ENCODE data around the gene PARD3. TPM values are rescaled to one million over a fixed set of nuclear protein-coding genes. Genes with fewer than 3 reads are reported as not detected.
"Not testable (repeated sequence)": the region's sequence is repeated elsewhere in the genome, so short reads cannot be mapped to it uniquely, and the experiment has no call there.

PARD3 gene
- total and polyA plus RNA-seq, 2 donors (not counting 3 experiments of a cell fraction or from before 2014, with no cell fraction given): 7.3 to 24.1 TPM

GRCh38 chr10:34074051-34074450 is 741.0 kb downstream of the PARD3 start:
- peaks cover 0 to 2% of the 10 kb centered on the region in 2 experiments for H3K27me3 ChIP-seq (ENCODE audit: control insufficient read depth in 2 of 2, insufficient read depth in 2 of 2, low read length in 2 of 2)
- no peak overlapping the region for H2AFZ ChIP-seq (ENCODE audit: low read depth, low read length)
- no peak overlapping the region for H3K9ac ChIP-seq (replicated peaks; ENCODE audit: extremely low read depth, insufficient read depth, low read length)
- no peak overlapping the region for H3K4me2 ChIP-seq (ENCODE audit: insufficient read depth, low read length)
- no peak overlapping the region for H3K4me3 ChIP-seq (replicated peaks in 1 of 3; ENCODE audit: insufficient read depth in 1 of 3, low read depth in 1 of 3, low read length in 3 of 3)
- TF ChIP-seq EZH2 (IDR thresholded peaks at IDR 0.05; ENCODE audit: borderline replicate concordance, low read depth, low read length, severe bottlenecking) (no peak), POLR2AphosphoS5 (IDR thresholded peaks at IDR 0.05; ENCODE audit: insufficient read depth, low read depth, low read length) (no peak), GATA2 (IDR thresholded peaks at IDR 0.05; ENCODE audit: insufficient read depth, insufficient read length, low read depth, low read length) (no peak), MYC (IDR thresholded peaks at IDR 0.05; ENCODE audit: low read depth, low read length) (no peak), JUN (IDR thresholded peaks at IDR 0.05; ENCODE audit: borderline replicate concordance, insufficient read depth, insufficient read length, low read depth) (no peak), CTCF (IDR thresholded peaks at IDR 0.05; ENCODE audit: extremely low read depth in 1 of 2, insufficient read depth in 1 of 2, low read depth in 1 of 2, low read length in 2 of 2) (no peak), FOS (IDR thresholded peaks at IDR 0.05; ENCODE audit: borderline replicate concordance, insufficient read depth, low read length) (no peak), POLR2A (IDR thresholded peaks at IDR 0.05; ENCODE audit: low read depth, low read length) (no peak), MAX (IDR thresholded peaks at IDR 0.05; ENCODE audit: insufficient read depth, insufficient read length) (no peak)
- DNase-seq (ENCODE audit: low read depth, low spot score) (no peak), FAIRE-seq (no peak)
- no TSS peak for BruUV-seq (replicated peaks)
- H3K27ac ChIP-seq (ENCODE audit: insufficient read depth, low read depth, low read length): no peak overlapping the region
- peaks cover 6% of the 10 kb centered on the region for H3K4me1 ChIP-seq (ENCODE audit: control insufficient read depth, extremely low read depth, insufficient read depth, low read length)
- intact Hi-C loops (cut with micrococcal nuclease) (no loop called here), dilution Hi-C loops (cut with MboI; ENCODE audit: extremely low pct_ligation_motif_present, low sequenced_read_pairs) (no loop called here)
- ChIA-PET POLR2A (no interaction called here), CTCF (no interaction called here)
- no peaks in the 10 kb centered on the region for H3K9me1 ChIP-seq (replicated peaks; ENCODE audit: control insufficient read depth, extremely low read depth, insufficient read depth, low read length)
- H3K9me3 ChIP-seq (replicated peaks; ENCODE audit: control insufficient read depth, insufficient read depth, low read length): no peaks in the 10 kb centered on the region
- H4K20me1 ChIP-seq (replicated peaks; ENCODE audit: control insufficient read depth, extremely low read depth, insufficient read depth, low read length): no peaks in the 10 kb centered on the region
- no peaks in the 10 kb centered on the region for H3K36me3 ChIP-seq (ENCODE audit: control insufficient read depth in 2 of 2, extremely low read depth in 1 of 2, insufficient read depth in 2 of 2, low read length in 2 of 2)
- H3K79me2 ChIP-seq (ENCODE audit: control insufficient read depth, insufficient read depth, low read length): no peaks in the 10 kb centered on the region

GRCh38 chr10:34067741-34068140 is 747.4 kb downstream of the PARD3 start:
- H3K9me1 ChIP-seq (replicated peaks; ENCODE audit: control insufficient read depth, extremely low read depth, insufficient read depth, low read length); H2AFZ ChIP-seq (ENCODE audit: low read depth, low read length); H3K4me1 ChIP-seq (ENCODE audit: control insufficient read depth, extremely low read depth, insufficient read depth, low read length); FAIRE-seq; POLR2A ChIA-PET; H3K4me2 ChIP-seq (ENCODE audit: insufficient read depth, low read length); intact Hi-C loops (cut with micrococcal nuclease); H4K20me1 ChIP-seq (replicated peaks; ENCODE audit: control insufficient read depth, extremely low read depth, insufficient read depth, low read length); BruUV-seq (replicated peaks); H3K9me3 ChIP-seq (replicated peaks; ENCODE audit: control insufficient read depth, insufficient read depth, low read length); dilution Hi-C loops (cut with MboI; ENCODE audit: extremely low pct_ligation_motif_present, low sequenced_read_pairs); DNase-seq (ENCODE audit: low read depth, low spot score); H3K36me3 ChIP-seq (ENCODE audit: control insufficient read depth in 2 of 2, extremely low read depth in 1 of 2, insufficient read depth in 2 of 2, low read length in 2 of 2); H3K27ac ChIP-seq (ENCODE audit: insufficient read depth, low read depth, low read length); H3K27me3 ChIP-seq (ENCODE audit: control insufficient read depth in 2 of 2, insufficient read depth in 2 of 2, low read length in 2 of 2); H3K4me3 ChIP-seq (replicated peaks in 1 of 3; ENCODE audit: insufficient read depth in 1 of 3, low read depth in 1 of 3, low read length in 3 of 3); H3K79me2 ChIP-seq (ENCODE audit: control insufficient read depth, insufficient read depth, low read length); H3K9ac ChIP-seq (replicated peaks; ENCODE audit: extremely low read depth, insufficient read depth, low read length); CTCF ChIA-PET: not testable (repeated sequence)
